Measurements from ENCODE around the gene CLCN7. TPM values are rescaled to one million over a fixed set of nuclear protein-coding genes. Genes with fewer than 3 reads are reported as not detected.
"Not testable (repeated sequence)": the region's sequence is repeated elsewhere in the genome, so short reads cannot be mapped to it uniquely, and the experiment has no call there.

Gene CLCN7
- total RNA-seq, 1 donor from 2014 or later, result 45.3 TPM

GRCh38 chr16:1472974-1473373, 1.9 kb downstream of the CLCN7 start:
- Histone ChIP-seq H3K4me1 (peaks cover 62% of the 10 kb centered on the region), H3K27ac (replicated peaks) (no peak overlapping the region), H3K36me3 (no peaks in the 10 kb centered on the region), H3K9me3 (replicated peaks) (no peaks in the 10 kb centered on the region), H3K27me3 (ENCODE audit: low read depth) (no peaks in the 10 kb centered on the region), H3K4me3 (no peak overlapping the region)
- TF ChIP-seq, protein P1, sequence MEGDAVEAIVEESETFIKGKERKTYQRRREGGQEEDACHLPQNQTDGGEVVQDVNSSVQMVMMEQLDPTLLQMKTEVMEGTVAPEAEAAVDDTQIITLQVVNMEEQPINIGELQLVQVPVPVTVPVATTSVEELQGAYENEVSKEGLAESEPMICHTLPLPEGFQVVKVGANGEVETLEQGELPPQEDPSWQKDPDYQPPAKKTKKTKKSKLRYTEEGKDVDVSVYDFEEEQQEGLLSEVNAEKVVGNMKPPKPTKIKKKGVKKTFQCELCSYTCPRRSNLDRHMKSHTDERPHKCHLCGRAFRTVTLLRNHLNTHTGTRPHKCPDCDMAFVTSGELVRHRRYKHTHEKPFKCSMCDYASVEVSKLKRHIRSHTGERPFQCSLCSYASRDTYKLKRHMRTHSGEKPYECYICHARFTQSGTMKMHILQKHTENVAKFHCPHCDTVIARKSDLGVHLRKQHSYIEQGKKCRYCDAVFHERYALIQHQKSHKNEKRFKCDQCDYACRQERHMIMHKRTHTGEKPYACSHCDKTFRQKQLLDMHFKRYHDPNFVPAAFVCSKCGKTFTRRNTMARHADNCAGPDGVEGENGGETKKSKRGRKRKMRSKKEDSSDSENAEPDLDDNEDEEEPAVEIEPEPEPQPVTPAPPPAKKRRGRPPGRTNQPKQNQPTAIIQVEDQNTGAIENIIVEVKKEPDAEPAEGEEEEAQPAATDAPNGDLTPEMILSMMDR (IDR thresholded peaks at IDR 0.05; ENCODE audit: borderline replicate concordance), result no peak
- intact Hi-C loops (cut with micrococcal nuclease), result no loop called here
- DNase-seq, result no peak

DNA sequence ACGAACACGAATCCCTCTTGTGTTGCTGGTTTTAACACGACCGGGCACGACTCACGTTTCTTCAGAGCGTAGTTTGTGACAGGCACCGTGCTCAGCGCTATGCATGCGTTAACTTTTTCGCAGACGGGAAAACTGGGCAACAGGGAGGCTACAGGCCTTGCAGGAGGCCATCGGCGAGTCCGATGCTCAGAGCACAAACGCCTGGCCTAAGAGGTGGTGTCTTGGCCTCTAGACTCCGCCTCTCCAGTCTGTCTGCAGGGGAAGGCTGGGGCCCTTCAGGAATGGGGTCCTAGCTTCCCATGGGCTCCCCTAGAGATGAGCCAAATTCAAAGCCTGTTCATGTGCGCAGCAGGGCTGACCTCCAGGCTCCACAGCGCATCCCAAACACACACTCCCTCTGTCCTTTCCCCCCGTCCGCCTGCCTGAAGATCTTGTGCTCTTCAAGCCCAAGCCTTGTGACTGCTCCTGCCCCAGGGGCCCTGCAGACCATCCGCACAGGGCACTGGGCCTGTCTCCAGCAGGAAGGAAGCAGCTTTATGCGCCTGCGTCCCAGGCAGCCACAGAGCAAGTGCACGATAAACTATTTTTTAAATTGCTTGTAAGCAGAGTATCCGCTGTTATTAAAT, 3.1 kb downstream of the CLCN7 start:
- H3K4me3 ChIP-seq, result no peak overlapping the region
- TF ChIP-seq, protein P1 (IDR thresholded peaks at IDR 0.05; ENCODE audit: borderline replicate concordance), result no peak
- DNase-seq, result no peak
- H3K36me3 ChIP-seq, result no peaks in the 10 kb centered on the region
- H3K4me1 ChIP-seq, result peaks cover 72% of the 10 kb centered on the region
- no peak overlapping the region for H3K27ac ChIP-seq (replicated peaks)
- no peaks in the 10 kb centered on the region for H3K27me3 ChIP-seq (ENCODE audit: low read depth)
- intact Hi-C loops (cut with micrococcal nuclease), result no loop called here
- H3K9me3 ChIP-seq (replicated peaks), result no peaks in the 10 kb centered on the region

GRCh38 chr16:1470481-1471251, 4.2 kb downstream of the CLCN7 start:
- intact Hi-C loops (cut with micrococcal nuclease), result no loop called here
- DNase-seq, result no peak
- Histone ChIP-seq H3K9me3 (replicated peaks) (no peaks in the 10 kb centered on the region), H3K27ac (replicated peaks) (no peak overlapping the region), H3K4me3 (no peak overlapping the region), H3K36me3 (no peaks in the 10 kb centered on the region), H3K4me1 (peaks cover 68% of the 10 kb centered on the region), H3K27me3 (ENCODE audit: low read depth) (no peaks in the 10 kb centered on the region)
- TF ChIP-seq, protein P1 (IDR thresholded peaks at IDR 0.05; ENCODE audit: borderline replicate concordance), result no peak

DNA sequence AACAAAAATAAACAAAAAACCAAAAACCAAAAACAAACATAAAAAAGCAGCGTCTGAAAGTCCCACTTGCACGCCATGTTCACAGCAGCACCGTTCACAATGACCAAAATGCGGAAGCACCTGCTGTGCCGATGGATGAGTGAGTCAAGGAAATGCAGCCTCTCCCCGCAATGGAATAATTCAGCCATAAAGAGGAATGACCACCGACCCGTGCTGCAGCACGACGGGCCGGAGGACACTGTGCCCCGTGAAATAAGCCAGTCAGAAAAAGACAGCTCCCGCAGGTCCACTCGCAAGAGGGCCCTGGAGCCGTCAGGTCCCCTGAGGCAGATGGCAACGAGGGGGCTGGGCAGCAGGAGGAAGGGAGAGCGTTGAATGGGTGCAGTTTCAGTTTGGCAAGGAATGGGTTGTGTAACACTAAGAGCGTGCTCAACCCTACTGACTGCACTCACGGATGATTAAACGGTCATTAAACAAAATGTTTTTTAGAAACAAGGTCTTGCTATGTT, 5.1 kb downstream of the CLCN7 start:
- DNase-seq, result no peak
- intact Hi-C loops (cut with micrococcal nuclease), result no loop called here
- Histone ChIP-seq H3K4me3 (no peak overlapping the region), H3K4me1 (peaks cover 61% of the 10 kb centered on the region), H3K9me3 (replicated peaks) (no peaks in the 10 kb centered on the region), H3K27me3 (ENCODE audit: low read depth) (no peaks in the 10 kb centered on the region), H3K36me3 (no peaks in the 10 kb centered on the region), H3K27ac (replicated peaks) (no peak overlapping the region)
- TF ChIP-seq, protein P1 (IDR thresholded peaks at IDR 0.05; ENCODE audit: borderline replicate concordance), result no peak

- peaks cover 55% of the 10 kb centered on the region for H3K4me1 ChIP-seq
- H3K4me3 ChIP-seq; intact Hi-C loops (cut with micrococcal nuclease); H3K36me3 ChIP-seq; H3K27me3 ChIP-seq (ENCODE audit: low read depth); DNase-seq; H3K27ac ChIP-seq (replicated peaks); H3K9me3 ChIP-seq (replicated peaks): not testable (repeated sequence)
These were observed 5.7 kb downstream of the CLCN7 start for GRCh38 chr16:1469141-1469540.

DNA sequence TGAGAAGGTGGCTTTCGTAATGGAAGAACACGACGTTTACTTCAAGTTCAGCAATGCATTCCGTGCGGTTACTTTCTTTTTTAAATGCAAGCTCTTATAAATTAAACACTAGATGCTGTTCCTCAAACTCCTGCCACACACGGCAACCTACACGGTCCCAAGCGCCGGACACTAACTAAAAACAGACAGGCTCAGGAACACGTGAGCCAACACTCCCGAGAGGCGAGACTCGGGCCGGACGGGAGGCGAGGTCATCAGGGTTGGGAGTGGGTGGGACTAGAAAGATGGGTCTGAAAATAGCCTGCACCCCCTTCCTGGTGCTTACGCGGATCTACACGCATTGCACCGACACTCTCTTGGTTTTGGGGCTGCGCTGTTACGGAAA, 6.4 kb downstream of the CLCN7 start:
- H3K36me3 ChIP-seq, result peaks cover 5% of the 10 kb centered on the region
- no peak for DNase-seq
- H3K4me1 ChIP-seq, result peaks cover 47% of the 10 kb centered on the region
- no peak overlapping the region for H3K27ac ChIP-seq (replicated peaks)
- no peak overlapping the region for H3K4me3 ChIP-seq
- intact Hi-C loops (cut with micrococcal nuclease), result no loop called here
- H3K9me3 ChIP-seq (replicated peaks), result no peaks in the 10 kb centered on the region
- no peaks in the 10 kb centered on the region for H3K27me3 ChIP-seq (ENCODE audit: low read depth)
- TF ChIP-seq, protein P1 (IDR thresholded peaks at IDR 0.05; ENCODE audit: borderline replicate concordance), result no peak
